HG03064 (cell line): ENCODE measurements around the gene H6PD.

Experiments
- ATAC-seq: cut with Tn5 transposase; IDR thresholded peaks from one replicate; pipeline ENCODE4 v1.9.1; 2021; ENCODE audit warnings: low read depth; ENCODE audit not compliant: unreplicated experiment

The H6PD gene

DNA sequence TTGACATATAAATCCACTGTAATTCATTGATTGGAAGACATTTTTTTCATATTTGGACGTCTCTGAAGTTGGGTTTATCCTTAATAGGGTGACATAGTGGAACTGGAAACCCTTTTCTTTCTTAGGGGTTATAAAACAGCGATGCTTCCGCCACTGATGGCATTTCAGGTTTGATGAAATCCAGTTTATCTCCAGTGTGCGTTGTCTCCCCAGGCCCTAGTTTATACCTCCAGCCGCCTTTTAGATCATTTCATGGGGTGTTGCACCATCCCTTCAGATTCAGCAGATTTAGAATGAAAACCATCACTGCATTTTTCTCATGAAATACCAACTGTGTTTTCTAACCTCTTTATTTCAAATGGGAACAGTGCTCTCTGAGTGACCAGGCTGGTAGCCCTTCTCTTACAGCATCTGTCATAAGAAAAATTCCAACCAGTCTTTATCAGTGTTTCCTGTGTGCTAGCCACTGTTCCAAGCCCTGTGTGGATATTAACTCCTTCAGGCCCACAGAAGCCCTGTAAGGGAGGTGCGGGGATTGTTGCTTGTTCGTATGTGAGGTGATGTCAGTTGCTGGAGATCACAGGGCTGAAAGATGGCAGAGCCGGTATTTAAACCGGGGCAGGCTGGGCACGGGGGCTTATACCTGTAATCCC lies 19.0 kb downstream of the H6PD start:
- ATAC-seq = no peak

DNA sequence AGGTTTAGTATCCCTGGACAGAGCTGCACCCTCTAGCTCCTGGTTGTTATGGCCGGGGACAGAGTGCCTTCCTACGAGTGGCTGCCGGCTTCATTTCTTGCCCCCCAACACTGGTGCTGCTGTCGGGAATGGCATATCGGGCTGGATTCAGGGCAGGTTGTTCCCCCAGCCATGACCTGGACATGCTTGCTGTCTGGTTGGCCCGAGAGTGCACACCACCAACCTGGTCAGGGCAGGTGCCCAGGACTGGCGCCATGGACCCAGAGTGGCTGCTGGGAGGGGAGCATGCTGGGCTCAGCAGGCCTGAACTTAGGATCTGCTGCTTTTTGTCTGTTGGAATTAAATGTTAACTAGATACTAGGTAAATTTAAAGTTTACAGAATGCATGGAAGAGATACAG lies 21.8 kb downstream of the H6PD start:
- no peak for ATAC-seq

DNA sequence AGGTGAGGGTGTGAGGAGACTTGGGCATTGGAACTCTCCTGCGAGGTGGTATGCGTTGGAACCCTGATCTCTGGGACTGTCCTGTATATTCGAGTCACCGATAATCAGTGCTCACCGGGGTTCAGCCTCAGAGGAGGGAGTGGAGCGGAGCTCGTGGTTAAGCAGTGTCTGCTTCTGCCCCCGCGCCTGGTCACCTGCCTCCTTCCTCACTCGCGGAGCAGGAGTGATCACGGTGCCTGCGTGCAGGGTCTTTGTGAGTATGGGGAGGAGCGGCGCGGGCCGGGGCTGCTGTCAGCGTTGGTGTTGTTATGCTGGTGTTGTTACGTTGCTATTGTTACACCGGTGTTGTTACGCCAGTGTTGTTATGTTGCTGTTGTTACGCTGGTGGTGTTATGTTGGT lies 23.3 kb downstream of the H6PD start:
- ATAC-seq = no peak

DNA sequence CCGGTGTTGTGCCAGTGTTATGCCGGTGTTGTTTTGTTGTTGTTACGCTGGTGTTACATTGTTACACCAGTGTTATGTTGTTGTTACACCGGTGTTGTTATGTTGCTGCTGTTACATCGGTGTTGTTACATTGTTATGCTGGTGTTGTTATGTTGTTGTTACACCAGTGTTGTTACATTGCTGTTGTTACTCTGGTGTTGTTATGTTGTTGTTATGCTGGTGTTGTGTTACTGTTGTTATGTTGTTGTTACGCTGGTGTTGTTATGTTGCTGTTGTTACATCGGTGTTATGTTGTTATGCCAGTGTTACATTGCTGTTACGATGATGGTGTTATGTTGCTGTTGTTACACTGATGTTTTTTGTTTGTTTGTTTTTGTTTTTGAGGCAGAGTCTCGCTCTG lies 24.1 kb downstream of the H6PD start:
- no peak for ATAC-seq

DNA sequence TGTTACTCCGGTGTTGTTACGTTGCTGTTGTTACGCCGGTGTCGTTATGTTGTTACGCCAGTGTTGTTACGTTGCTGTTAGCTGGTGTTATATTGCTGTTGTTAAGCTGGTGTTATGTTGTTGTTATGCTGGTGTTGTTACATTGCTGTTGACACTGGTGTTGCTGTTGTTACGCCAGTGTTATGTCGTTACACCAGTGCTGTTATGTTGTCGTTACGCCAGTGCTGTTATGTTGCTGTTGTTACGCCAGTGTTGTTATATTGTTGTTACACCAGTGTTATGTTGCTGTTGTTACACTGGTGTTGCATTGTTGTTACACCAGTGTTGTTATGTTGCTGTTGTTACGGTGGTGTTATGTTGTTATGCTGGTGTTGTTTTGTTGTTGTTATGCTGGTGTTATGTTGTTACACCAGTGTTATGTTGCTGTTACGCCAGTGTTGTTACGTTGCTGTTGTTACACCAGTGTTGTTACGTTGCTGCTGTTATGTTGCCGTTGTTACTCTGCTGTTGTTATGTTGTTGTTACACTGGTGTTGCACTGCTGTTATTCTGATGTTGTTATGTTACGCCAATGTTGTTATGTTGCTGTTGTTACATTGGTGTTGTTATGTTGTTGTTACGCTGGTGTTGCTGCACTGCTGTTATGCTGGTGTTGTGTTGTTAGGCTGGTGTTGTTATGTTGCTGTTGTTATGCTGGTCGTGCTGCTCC lies 25.6 kb downstream of the H6PD start:
- no peak for ATAC-seq

DNA sequence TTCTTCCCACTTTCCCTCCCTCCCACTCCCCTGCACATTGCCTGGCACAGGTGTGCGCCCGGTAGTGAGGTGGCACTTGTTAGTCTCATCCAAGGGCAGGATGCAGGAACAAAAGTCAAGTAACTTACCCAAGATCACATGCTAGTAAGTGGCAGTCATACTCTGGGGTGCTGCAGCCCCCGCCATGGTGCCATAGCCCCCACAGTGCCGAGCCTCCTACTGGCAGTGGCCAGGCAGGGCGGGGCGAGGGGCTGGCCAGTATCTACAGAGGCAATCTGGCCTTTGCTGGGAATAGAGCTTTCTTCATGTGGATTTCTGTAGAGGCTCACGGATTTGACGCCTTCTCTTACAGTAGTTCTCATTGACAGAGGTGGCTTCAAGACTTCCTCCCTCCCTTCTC lies 26.9 kb downstream of the H6PD start:
- ATAC-seq = no peak

DNA sequence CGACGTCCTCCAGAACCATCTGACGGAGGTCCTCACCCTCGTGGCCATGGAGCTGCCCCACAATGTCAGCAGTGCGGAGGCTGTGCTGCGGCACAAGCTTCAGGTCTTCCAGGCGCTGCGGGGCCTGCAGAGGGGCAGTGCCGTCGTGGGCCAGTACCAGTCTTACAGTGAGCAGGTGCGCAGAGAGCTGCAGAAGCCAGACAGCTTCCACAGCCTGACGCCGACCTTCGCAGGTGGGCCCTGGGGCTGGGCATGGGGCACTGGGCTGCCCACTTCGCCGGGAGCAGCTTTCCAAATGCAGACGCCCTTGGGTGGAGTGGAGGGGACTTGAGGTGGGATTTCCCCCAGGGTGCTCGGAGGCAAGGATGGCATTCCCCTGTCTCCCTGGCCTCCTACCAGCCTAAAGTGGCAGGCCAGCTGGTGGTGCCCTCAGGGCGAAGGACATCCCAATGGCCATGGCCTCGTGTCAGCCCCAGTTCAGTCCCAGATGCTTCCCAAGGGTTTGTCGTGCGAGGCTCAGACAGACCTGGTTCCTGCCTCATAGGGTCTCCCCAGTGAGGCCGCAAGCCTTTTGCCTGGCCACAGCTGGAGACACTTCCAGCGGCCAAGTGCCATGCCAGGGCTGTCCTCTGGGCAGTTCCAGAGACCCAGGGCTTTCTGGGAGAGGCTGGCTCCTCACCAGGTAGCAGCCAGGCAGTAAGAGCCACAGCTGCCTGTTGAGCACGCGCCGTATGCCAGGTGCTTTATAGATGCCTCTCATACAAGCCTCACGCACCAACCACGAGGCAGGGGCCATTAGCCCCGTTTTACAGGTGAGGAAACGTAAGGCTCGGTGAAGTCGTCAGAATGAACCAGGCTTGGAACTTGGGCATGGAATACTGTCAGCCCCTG lies 27.8 kb downstream of the H6PD start:
- no peak for ATAC-seq

DNA sequence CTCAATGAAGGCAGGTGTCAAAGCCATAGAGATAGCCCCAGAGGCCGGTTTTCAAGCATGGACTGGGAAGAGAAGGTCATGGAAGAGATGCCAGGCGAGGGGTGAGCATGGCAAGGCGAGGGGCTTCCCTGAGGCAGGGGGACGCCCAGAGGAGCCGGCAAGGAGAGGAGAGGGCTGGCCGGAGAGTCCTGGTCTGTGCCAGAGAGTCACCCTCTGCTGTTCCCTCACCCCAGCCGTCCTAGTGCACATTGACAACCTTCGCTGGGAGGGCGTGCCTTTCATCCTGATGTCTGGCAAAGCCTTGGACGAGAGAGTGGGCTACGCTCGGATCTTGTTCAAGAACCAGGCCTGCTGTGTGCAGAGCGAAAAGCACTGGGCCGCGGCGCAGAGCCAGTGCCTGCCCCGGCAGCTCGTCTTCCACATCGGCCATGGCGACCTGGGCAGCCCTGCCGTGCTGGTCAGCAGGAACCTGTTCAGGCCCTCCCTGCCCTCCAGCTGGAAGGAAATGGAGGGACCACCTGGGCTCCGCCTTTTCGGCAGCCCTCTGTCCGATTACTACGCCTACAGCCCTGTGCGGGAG lies 28.8 kb downstream of the H6PD start:
- ATAC-seq = no peak

DNA sequence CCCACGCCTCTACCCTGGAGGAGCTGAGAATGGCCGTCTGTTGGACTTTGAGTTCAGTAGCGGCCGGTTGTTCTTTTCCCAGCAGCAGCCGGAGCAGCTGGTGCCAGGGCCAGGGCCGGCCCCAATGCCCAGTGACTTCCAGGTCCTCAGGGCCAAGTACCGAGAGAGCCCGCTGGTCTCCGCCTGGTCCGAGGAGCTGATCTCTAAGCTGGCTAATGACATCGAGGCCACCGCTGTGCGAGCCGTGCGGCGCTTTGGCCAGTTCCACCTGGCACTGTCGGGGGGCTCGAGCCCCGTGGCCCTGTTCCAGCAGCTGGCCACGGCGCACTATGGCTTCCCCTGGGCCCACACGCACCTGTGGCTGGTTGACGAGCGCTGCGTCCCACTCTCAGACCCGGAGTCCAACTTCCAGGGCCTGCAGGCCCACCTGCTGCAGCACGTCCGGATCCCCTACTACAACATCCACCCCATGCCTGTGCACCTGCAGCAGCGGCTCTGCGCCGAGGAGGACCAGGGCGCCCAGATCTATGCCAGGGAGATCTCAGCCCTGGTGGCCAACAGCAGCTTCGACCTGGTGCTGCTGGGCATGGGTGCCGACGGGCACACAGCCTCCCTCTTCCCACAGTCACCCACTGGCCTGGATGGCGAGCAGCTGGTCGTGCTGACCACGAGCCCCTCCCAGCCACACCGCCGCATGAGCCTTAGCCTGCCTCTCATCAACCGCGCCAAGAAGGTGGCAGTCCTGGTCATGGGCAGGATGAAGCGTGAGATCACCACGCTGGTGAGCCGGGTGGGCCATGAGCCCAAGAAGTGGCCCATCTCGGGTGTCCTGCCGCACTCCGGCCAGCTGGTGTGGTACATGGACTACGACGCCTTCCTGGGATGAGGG lies 29.7 kb downstream of the H6PD start:
- ATAC-seq = no peak

DNA sequence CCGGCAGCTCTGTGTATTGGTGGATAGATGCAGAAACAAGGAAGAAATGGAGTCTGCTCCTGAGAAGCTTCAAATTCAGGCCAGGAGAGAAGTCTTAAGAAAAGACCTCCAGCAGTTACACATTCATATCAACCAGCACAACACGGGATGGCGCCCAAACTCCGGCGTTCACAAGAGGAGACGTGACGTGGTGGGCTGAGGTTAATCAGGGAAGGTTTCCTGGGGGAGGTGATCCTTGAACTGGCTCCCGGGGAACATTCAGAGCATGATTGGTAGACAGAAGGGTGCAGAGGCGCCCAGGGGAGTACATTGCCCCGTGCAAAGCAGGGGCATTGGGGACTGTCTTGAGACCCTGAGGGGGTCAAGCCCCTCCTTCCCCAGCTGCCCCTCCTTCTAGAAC lies 30.5 kb downstream of the H6PD start:
- ATAC-seq = no peak

DNA sequence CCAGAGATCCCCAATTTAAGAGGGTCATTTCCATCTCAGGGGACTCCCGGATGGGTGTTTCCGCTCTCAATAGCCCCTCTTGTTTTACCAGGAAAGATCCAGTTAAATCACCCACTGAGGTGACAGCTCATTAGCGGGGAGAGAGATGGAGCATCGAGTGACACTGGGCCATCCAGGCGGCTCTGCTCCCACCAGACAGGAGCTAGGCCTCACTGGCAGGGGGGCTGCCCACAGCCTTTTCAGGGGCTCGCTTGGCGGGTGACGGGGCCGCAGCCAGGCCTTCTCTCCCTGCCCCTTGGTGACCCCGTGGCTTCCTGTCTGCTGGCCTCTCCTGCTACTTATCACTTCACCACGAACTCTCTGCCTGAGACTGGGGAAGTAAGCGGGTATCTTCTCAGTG lies 31.4 kb downstream of the H6PD start:
- no peak for ATAC-seq

DNA sequence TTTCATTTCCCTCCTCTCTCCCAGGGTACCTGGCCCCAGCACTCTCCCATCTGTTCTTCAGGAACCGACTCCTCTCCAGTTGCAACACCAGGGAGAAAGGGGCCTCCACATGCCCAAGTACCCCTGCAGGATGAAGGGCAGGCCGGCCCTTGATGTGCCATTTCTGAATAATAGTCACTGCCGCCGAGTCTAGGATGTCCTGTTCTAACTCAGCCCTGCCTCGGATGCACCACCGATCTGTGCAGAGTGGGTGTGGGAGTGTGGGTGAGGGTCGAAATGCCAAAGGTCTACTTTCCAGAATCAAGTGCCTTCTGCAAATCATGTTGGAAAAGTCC lies 32.7 kb downstream of the H6PD start:
- ATAC-seq = no peak

DNA sequence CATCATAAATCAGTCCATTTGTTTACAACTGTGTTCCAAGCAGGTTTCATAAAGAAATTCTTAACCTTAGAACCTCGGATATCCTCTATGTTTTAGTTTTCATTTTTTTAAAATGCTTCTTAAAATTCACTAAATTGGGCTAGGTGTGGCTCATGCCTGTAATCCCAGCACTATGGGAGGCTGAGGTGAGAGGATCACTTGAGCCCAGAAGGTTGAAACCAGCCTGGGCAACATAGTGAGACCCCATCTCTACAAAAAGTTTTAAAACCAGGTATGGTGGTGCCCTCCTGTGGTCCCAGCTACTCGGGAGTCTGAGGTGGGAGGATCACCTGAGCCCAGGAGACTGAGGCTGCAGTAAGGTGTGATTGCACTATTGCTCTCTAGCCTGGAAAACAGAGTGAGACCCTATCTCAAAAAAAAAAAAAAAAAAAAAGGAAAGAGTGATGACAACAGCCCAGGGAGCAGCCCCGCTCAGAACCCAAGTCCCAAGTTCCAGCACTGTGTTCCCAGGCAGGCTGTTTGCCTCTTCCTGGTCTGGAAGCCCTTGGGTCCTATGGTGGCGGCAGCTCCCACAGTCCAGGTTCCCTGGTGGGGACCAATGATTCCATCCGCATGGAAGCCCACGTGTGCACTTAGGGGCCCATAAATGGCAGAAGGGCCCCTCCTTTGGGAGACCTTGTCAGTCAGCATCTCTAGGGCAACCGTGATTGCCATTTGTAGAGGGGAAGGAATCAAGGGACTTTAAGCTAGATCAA lies 33.4 kb downstream of the H6PD start:
- no peak for ATAC-seq

DNA sequence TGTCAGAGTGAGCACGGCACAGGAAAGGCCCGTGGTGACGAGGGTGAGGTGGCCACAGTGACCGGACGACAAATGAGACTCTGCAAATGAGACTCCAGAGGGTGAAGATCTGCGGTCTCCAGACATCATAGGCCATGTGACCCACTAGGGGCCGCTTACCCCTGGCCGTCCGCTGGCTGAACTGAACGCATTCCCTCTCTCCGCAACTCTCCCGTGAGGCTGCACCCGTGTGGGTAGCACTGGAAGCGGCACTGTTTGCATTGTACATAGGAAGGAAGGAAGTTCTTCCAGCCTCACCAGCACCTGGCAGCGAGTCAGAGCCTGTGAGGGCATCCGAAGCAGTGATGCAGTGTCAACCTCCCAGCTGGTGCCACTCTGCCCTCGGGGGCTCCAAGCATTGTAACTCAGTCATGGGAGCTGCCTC lies 34.5 kb downstream of the H6PD start:
- no peak for ATAC-seq

DNA sequence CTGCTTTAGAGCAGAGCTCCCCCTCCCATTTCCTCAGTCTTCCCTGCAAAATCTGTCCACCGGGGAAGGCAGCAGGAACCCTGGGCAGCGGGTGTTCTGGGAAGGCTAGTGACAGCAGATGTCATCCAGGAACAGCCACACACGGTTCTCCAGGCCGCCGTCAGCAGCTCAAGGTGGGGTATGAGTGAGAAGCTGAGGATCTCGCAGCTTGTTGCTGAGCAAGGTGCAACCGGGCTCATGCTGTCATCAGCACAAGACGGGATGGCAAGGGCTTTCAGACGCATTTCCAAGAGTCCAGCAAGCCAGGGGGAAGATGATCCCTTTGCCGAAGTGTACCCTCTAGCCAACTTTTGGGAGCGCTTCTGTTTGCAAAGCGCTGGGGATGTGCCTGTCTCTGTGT lies 35.1 kb downstream of the H6PD start:
- ATAC-seq = no peak

DNA sequence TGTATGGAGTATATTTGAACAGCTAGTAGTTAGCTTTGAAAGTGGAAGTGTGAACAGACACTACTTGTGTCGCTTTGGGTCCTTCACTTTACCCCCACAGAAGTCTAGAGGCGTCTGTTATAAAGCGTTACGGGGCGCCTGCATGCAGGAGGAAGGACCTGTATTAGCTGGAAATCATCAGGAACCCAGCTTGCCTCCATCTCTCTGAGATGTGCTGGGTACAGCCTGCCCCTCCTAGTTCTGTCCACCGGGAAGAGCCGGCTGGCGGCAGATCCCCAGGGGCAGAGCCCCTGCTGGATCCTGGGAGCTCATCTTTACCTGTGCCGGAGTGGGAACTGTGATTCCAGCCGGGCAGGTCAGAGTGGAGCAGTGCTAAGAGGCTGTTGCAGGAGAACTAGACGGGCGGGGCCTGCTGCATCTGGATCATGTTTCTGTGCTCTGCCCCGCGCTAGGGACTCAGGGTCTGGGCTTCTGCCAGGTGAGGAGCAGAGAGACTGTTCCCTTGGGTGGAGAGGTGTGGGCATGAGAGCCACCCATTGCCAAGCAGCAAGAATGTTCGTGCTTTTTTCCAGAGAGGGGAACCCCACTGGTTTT lies 35.8 kb downstream of the H6PD start:
- ATAC-seq = no peak

DNA sequence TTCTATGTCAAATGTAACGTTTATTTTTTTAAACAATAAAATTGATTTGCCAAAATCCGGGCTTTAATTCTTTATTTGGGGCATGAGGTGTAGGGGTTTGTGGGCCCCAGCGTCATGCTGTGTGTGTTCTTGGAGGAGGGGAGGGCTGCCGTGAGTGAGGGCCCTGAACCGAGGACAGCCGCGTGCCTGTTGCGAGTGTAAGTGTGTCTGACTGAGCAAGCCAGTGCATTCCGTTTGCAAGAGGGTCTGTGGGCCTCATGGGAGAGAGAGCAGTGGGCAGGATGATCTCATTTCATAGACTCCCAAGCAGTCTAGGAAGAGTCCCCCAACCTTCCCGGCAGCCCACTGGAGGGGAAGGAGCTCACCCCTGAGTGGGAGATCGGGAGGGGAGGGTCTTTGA lies 36.7 kb downstream of the H6PD start:
- ATAC-seq = no peak

DNA sequence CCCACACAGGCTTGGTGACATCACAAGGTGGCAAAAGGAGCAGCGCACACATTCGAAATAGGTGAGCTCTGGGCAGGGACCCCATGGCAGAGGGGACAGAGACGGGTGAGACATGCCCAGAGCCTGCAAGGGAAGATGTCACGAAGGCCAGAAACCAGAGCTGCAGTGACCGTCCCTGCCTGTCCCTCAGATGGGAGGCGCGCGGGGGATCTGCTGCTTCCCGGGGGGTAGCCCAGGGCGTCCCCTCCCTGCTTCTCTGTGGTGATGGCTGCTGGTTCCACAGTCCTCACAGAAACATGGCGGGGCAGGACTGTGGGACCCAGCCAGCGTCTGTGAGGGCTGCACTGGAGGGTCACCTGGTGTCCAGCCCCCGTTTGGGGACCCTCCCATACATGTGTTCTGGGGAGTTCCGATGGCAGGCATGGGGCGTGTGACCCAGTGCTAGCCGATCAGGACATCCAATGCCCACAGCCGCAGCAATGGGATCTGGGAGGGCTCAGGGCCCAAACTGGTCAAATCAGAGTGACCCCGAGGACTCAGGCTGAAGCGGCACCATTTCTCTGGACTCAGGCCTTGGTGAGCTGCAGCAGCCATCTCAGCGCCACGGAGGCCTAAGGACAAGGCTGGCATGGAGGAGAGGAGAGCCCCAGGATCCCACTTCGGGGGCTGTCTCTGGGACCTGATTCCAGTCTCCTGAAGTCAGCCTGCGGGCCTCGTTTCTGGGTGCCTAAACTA lies 37.5 kb downstream of the H6PD start:
- no peak for ATAC-seq

DNA sequence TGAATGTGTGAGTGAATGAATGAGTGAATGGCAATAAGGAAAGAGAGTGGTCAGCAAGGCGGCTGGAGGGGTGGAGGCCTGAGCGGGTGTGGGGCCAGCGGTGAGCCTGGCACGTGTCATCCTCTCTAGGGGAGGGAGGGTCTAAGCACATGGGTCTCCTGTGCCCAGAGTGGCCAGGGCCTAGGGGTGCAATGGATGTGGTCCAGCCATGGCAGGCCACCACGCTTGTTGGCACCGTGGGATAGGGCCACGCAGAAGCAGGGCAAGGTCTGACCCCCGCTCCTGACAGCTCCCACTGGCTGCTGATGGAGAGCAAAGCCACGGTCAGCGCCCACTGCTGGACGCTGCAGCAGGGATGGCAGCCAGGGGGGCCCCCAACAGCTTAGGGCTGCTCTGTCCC lies 38.6 kb downstream of the H6PD start:
- no peak for ATAC-seq
